HG02642 (cell line): Measurements from ENCODE around the gene WDR1.

ENCODE experiments used
- ATAC-seq: cut with Tn5 transposase; IDR thresholded peaks from one replicate; pipeline ENCODE4 v1.9.1; 2021; ENCODE audit warnings: mild to moderate bottlenecking; ENCODE audit not compliant: unreplicated experiment, poor library complexity

The WDR1 gene

GRCh38 chr4:10026485-10026884 is 90.1 kb downstream of the WDR1 start:
- no peak for ATAC-seq

GRCh38 chr4:10025230-10025806 is 91.3 kb downstream of the WDR1 start:
- ATAC-seq, result no peak
